GM12878 (cell line): ENCODE measurements around the gene SP3.

ENCODE experiments used
- EGR1 ChIP-seq, 2 experiments: IDR thresholded peaks; 1 replicate in 1 of 2; 2 replicates in 1 of 2; pipeline ENCODE4 v1.6.1; 2011 to 2012; ENCODE audit warnings: low read depth in 2 of 2, low read length in 2 of 2, borderline replicate concordance in 1 of 2, mild to moderate bottlenecking in 1 of 2, moderate library complexity in 1 of 2
- GABPA ChIP-seq: IDR thresholded peaks from 2 replicates; pipeline ENCODE4 v1.6.1; 2014; ENCODE audit warnings: antibody characterized with exemption, low read depth, mild to moderate bottlenecking, inconsistent platforms

DNA sequence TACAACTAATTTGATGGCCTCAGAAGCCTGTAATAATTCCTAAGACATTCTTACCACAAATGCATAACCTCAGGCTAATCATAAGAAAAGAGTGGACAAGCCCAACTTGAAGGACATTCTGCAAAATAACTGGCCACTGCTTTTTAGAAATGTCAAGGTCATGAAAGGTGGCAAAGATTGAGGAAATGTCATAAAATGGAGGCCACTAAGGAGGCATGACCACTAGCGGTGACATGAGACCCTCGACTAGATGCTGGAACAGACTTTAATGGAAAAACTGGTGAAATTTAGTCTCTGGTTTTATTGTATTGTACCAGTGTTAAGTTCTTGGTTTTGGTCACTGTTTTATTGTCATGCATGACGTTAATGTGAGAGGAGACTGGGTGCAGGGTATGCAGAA, 78.6 kb downstream of the SP3 start:
- TF ChIP-seq GABPA: no peak
- TF ChIP-seq EGR1 (IDR thresholded peaks at IDR 0.05; ENCODE audit: borderline replicate concordance in 1 of 2, low read depth in 2 of 2, low read length in 2 of 2): no peak
